ENCODE data around the gene PPP2R5A.
"Not testable (repeated sequence)": the region's sequence is repeated elsewhere in the genome, so short reads cannot be mapped to it uniquely, and the experiment has no call there.

DNA sequence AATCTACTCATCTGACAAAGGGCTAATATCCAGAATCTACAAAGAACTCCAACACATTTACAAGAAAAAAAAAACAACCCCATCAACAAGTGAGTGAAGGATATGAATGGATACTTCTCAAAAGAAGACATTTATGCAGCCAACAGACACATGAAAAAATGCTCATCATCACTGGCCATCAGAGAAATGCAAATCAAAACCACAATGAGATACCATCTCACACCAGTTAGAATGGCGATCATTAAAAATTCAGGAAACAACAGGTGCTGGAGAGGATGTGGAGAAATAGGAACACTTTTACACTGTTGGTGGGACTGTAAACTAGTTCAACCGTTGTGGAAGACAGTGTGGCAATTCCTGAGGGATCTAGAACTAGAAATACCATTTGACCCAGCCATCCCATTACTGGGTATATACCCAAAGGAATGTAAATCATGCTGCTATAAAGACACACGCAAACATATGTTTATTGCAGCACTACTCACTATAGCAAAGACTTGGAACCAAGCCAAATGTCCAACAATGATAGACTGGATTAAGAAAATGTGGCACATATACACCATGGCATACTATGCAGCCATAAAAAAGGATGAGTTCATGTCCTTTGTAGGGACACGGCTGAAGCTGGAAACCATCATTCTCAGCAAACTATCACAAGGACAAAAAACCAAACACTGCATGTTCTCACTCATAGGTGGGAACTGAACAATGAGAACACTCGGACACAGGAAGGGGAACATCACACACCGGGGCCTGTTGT lies 110.6 kb downstream of the PPP2R5A start:
- TF ChIP-seq, protein P1, sequence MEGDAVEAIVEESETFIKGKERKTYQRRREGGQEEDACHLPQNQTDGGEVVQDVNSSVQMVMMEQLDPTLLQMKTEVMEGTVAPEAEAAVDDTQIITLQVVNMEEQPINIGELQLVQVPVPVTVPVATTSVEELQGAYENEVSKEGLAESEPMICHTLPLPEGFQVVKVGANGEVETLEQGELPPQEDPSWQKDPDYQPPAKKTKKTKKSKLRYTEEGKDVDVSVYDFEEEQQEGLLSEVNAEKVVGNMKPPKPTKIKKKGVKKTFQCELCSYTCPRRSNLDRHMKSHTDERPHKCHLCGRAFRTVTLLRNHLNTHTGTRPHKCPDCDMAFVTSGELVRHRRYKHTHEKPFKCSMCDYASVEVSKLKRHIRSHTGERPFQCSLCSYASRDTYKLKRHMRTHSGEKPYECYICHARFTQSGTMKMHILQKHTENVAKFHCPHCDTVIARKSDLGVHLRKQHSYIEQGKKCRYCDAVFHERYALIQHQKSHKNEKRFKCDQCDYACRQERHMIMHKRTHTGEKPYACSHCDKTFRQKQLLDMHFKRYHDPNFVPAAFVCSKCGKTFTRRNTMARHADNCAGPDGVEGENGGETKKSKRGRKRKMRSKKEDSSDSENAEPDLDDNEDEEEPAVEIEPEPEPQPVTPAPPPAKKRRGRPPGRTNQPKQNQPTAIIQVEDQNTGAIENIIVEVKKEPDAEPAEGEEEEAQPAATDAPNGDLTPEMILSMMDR (IDR thresholded peaks at IDR 0.05; ENCODE audit: insufficient read depth, low read length, poor library complexity, severe bottlenecking), result not testable (repeated sequence)
- TF ChIP-seq EZH2phosphoT487 (conservative IDR thresholded peaks at IDR 0.05; ENCODE audit: low read length), result not testable (repeated sequence)

Measured in SU-DHL-6 (cell line).